Raji (cell line): ENCODE measurements around the gene IGSF9B.

ENCODE experiments used
- POLR2A ChIP-seq: IDR thresholded peaks from 2 replicates; pipeline ENCODE4 v1.6.1; 2011; ENCODE audit warnings: low read depth, low read length, control low read depth; ENCODE audit not compliant: insufficient read depth

Gene IGSF9B, protein sequence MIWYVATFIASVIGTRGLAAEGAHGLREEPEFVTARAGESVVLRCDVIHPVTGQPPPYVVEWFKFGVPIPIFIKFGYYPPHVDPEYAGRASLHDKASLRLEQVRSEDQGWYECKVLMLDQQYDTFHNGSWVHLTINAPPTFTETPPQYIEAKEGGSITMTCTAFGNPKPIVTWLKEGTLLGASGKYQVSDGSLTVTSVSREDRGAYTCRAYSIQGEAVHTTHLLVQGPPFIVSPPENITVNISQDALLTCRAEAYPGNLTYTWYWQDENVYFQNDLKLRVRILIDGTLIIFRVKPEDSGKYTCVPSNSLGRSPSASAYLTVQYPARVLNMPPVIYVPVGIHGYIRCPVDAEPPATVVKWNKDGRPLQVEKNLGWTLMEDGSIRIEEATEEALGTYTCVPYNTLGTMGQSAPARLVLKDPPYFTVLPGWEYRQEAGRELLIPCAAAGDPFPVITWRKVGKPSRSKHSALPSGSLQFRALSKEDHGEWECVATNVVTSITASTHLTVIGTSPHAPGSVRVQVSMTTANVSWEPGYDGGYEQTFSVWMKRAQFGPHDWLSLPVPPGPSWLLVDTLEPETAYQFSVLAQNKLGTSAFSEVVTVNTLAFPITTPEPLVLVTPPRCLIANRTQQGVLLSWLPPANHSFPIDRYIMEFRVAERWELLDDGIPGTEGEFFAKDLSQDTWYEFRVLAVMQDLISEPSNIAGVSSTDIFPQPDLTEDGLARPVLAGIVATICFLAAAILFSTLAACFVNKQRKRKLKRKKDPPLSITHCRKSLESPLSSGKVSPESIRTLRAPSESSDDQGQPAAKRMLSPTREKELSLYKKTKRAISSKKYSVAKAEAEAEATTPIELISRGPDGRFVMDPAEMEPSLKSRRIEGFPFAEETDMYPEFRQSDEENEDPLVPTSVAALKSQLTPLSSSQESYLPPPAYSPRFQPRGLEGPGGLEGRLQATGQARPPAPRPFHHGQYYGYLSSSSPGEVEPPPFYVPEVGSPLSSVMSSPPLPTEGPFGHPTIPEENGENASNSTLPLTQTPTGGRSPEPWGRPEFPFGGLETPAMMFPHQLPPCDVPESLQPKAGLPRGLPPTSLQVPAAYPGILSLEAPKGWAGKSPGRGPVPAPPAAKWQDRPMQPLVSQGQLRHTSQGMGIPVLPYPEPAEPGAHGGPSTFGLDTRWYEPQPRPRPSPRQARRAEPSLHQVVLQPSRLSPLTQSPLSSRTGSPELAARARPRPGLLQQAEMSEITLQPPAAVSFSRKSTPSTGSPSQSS (N-terminal part only)

DNA sequence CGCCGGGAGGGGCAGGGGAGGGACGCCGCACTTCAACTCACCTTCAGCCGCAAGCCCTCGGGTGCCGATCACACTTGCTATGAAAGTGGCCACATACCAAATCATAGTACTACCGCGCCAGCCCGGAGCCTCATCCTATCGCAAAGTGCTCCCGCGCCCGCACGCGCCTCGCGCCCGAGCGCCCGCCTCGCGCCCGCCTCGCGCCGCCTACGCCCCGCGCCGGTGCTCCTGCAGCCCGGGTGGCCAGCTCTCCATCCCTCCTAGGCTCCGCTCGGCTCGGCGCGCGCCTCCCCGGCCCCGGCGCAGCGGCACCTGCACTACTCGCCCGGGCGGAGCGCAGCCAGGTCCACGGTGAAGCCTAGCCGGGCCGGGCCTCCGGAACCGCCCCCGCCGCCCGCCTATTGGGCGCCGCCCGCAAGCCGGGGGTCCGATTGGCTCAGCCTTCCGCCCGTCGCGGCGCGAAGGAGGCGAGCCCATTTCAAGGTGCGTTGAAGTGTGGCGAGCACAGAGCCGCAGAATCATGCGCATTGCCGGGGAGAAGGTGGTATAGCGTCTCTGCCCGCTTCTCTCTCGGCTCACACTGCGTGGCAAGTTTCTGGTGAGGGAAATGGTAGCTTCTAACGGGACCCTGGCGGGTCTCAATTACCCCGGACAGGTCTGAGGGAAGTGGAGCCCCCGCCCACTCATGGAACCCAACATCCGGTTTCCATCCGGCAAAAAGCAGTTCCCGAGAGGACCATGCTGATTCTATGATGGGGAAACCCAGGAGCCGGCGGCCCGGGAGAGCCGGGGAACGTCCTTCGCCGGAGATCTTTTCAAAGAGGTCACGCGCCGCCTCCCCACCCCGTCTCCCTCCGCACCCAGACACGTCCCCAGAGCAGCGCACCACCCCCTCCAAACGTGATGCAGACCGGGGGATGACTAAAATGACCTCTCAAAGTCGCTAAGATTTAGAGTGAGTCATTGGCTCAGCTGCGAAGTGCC is at the start of gene IGSF9B:
TSS of gene IGSF9B (minus strand) at position 319 of the 984 bp plus-strand sequence. CDS start at position 105, 214 bp downstream.
- no peak for TF ChIP-seq POLR2A

DNA sequence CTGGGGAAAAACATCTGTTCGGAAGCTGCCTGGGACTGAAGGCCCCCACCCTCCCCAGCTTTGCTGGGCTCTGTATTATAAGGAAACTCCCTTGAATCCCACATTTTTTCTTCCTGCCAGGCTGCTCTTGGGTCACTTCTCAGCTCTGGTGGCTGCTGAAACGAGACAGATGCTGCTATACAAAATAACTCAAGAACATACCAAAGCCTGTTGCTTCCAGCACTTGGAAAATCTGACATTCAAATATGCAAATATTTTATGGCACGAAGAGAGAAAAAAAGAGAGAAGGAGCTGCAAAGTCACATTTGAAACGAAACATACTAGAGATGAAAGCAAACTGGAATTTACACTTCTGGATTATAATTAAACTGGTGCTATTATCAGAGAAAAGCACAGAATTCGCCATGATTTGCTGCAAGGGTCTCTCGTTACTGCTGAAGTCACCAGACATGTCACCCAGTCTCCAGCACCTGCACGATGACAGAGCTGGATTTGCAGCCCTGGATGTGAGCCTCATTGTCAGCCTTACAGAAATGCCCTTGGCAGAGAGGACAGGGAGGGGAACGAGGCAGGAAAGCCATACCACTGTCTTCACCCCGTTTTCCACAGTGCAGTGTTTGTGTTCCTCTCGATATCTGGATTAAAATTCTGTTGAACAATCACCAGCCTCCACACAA is 47.9 kb upstream of the IGSF9B start:
- no peak for TF ChIP-seq POLR2A

DNA sequence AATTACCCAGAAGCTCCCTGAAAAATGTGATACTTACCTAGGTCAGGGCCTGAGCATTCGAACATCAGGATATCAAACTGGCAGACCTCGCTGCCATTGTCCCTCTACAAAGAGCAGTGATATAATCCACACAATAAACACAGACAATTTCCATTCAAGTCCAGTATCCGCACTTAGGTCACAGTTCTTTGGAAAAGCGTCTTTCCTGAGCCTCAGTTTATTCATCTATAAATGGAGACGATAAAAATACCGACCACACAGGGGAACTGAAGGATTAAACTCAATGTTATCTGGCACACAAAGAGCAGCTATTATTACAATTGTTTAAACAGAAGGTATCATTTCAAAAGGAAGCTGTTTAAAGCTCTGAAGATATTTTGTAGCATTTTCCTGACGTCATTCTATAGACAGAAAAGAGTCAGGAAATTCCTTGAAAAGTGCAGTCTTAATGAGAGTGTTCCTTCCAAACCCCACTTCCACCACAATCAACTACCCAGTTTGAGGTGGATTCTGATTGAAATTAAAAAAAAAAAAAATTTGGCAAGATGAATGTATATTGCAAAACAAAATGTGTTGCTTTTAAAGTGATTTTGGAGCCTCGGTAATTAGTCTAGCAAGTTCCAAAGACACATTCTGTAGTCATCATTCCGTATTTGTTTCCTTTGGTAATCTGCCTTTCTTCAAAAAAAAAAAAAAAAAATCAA is 47.2 kb upstream of the IGSF9B start:
- no peak for TF ChIP-seq POLR2A

DNA sequence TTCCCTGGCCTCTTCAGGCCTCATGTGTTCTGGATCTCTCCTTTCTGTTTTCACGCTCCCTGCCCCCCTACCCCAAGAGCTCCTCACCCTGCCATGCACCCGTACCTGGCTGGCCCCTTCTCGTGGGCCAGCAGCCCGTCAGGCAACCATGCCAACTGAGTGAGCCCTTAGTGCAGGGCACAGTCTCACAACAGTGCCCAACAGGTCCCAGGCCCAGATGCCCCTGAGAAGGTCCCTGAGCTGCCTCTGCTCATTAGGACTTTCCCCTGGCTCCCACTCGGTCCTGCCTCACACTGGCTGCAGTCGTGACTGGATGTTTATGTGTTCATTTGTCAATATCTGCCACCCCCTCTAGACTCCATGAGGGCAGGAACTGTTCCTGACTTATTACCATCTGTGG is 44.8 kb upstream of the IGSF9B start:
- no peak for TF ChIP-seq POLR2A

DNA sequence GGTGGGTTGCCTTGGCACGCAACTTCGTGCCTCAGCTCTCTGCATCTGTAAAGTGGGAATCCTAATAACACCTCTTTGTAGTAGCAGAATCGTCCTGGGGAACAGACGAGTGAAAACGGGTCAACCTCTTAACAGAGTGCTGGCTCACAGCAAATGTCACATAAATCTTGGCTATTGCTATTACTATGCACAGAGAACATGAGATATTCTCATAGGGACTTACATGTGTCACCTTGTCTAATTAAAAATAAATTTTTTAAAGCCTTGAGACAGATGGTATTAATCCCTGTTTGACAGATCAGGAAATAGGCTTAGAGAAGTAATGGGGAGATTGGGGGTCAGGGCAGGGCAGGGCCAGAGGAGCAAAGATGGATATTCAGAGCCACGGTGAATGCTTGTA is 44.3 kb upstream of the IGSF9B start:
- TF ChIP-seq POLR2A, result no peak

DNA sequence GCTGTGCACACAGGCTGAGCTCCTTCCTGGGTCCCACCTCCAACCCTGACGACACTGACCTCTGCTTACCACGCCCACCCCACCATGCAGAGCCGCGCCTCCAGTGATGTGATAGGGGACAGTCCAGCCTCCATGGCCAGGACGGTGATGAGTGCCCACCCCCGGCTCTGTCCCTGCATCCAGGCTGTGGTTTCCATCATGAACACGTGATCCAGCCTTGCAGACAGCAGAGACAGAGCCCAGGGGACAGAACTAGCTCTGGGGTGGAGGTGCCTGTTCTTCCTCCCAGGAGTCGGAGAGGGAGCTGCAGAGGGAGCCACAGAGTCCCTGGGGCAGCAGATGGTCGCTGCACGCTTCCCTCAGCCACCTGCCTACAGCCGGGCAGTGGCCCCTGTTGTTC is 42.6 kb upstream of the IGSF9B start:
- no peak for TF ChIP-seq POLR2A

DNA sequence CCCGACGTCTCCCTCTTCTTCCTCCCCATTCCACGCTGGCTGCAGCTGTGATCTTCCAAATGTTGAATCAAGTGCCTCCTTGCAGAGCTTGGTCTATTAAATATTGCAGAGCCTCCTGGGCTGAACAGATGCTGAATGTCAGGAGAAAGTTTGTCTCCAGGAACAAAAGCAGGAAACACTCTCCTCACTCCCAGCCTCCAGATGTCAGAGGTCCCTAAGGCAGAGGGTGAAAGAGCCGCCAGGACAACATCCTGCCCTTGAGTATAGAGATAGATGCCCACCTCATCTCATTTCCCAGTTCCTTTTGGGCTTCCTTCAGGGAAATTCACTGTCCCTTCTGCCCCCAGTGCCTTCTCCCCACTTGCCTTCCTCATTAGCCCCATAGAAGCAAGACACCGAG is 40.8 kb upstream of the IGSF9B start:
- TF ChIP-seq POLR2A, result no peak

DNA sequence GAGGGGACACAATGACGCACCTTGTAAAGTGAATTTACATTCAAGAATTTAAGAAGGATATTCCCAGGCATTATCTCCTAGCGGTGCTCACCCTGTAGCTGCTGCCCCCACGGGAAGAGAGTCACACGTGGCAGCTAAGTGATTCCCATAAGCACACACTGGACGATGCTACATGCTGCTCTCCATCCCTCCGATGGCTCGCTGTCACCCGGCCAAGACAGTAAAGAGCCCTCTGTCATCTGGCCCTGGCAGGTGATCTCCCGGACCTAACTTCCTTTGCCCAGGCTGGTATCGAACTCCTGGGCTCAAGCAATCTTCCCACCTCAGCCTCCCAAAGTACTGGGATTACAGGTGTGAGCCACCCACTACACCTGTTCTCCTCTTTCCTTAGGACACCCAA is 39.9 kb upstream of the IGSF9B start:
- TF ChIP-seq POLR2A, result no peak

DNA sequence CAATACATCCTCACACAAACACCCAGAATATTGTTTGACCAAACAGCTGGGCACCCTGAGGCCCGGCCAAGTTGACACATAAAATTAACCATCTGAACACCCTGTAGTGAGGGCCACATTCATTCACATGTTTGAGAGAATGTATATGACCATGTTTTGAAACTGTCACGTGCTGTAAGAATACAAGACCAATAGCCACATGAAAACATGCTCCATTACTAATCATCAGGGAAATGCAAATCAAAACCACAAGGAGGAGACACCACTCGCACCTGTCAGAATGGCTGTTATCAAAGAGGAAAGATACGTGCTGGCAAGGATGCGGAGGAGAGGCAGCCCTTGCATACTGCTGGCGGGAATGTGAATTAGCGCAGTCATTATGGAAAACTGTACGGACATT is 38.3 kb upstream of the IGSF9B start:
- no peak for TF ChIP-seq POLR2A

DNA sequence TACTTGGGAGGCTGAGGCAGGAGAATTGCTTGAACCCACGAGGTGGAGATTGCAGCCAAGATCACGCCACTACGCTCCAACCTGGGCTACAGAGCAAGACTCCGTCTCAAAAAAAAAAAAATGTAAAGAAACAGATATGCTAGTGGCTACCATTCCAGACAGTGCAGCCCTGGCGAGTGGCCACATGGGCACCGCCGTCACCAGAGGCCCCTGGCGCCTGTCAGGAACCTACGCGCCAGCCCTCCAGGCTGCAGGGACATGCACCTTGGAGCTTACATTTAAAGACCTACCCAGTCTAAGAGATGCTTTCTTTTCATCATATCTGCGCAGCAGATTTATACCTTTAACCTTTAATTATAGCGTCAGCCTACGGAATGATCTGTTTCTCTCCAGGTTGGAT is 37.2 kb upstream of the IGSF9B start:
- no peak for TF ChIP-seq POLR2A

DNA sequence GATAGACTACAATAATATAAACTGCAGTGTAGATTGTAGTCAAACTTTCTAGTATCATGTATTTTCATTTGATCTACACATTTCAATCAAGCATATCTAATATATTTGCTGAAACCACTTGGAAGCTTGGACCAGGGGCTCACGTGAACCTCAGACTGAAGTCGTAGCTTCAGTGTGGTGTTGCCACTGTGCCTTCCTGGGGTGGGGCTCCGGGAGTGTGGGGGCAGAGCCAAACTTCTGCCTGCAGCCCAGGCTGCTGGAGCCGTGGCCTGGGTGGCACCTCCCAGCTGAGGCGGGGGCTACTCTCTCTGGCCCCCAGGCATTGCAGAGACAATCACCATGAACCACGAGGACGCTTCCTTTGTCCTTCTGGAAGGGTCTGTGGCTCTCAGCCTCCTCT is 36.3 kb upstream of the IGSF9B start:
- no peak for TF ChIP-seq POLR2A

DNA sequence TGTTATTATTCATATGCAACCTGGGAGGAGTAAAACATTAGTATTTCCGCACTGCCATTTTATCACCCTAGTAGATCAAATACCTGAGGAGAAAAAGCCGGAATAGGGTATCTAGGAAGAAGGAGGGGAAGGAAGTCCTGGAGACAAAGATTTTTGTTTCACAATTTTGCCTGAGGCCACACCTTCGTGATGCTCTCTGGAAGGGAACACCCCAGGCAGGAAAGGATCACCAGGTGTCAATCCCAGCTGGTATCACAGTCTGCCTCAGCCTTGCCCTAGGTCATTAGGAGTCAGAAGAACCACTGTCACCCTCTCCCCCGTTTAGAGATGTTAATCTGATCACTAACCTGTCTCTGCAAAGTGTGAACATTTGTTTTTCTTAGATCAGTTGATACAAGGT is 35.4 kb upstream of the IGSF9B start:
- TF ChIP-seq POLR2A, result no peak

DNA sequence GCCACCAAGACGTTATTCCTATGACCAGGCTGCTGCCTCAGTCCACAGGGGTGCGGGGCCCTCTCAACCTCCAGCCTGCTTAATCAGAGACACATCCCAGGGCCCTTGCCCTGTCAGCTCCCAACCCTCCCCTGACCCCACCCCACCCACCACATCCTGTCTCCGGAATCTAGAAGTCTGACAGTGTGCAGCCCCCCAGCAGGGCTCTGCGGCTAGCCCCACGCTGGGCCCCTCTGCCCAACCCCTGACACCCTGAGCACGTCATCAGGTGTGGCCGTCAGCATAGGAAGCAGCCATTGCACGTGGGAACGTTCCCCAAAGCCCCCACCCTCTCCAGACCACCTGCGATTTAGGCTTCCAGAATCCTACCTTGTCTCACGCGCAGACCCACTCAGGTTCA is 34.3 kb upstream of the IGSF9B start:
- no peak for TF ChIP-seq POLR2A
